ENCODE results near the gene GPR42. TPM values are rescaled to one million over a fixed set of nuclear protein-coding genes. Genes with fewer than 3 reads are reported as not detected.

The GPR42 gene
- total and polyA plus RNA-seq, 7 donors: not detected

GRCh38 chr19:35344511-35345031 is 26.3 kb upstream of the GPR42 start:
- peaks cover 0 to 22% (median 4%) of the 10 kb centered on the region in 3 donors for H3K27me3 ChIP-seq (ENCODE audit: insufficient read depth in 3 of 3, low read length in 2 of 3)
- H3K36me3 ChIP-seq (ENCODE audit: insufficient read depth in 1 of 2, low read depth in 1 of 2): no peaks in the 10 kb centered on the region
- no peak overlapping the region for H3K27ac ChIP-seq
- no peak for TF ChIP-seq CTCF (IDR thresholded peaks at IDR 0.05)
- 65 to 71% (median 69%) methylated on average over 17 of the region's 17 CpGs for WGBS, 3 donors
- no peaks in the 10 kb centered on the region for H3K4me1 ChIP-seq
- intact Hi-C loops (cut with DNase I): no loop called here
- H3K9me3 ChIP-seq: no peaks in the 10 kb centered on the region
- DNase-seq (no peak), ATAC-seq (no peak)
- no peak overlapping the region for H3K4me3 ChIP-seq

- peaks cover 0 to 28% (median 4%) of the 10 kb centered on the region in 3 donors for H3K27me3 ChIP-seq (ENCODE audit: insufficient read depth in 3 of 3, low read length in 2 of 3)
- H3K27ac ChIP-seq: no peak overlapping the region
- no peaks in the 10 kb centered on the region for H3K9me3 ChIP-seq
- no peak for TF ChIP-seq CTCF (IDR thresholded peaks at IDR 0.05)
- intact Hi-C loops (cut with DNase I): no loop called here
- H3K4me1 ChIP-seq: no peaks in the 10 kb centered on the region
- ATAC-seq: no peak
- H3K4me3 ChIP-seq: no peak overlapping the region
- DNase-seq: no peak
- no peaks in the 10 kb centered on the region for H3K36me3 ChIP-seq (ENCODE audit: insufficient read depth in 1 of 2, low read depth in 1 of 2)
- 68 to 76% (median 73%) methylated on average over 11 of the region's 11 CpGs for WGBS, 3 donors
Measured at GRCh38 chr19:35345671-35346111, 25.2 kb upstream of the GPR42 start.

GRCh38 chr19:35346193-35347052 is 24.4 kb upstream of the GPR42 start:
- no peak for TF ChIP-seq CTCF (IDR thresholded peaks at IDR 0.05)
- no peak for DNase-seq
- WGBS, 3 donors: 61 to 69% (median 64%) methylated on average over 27 to 28 of the region's 28 CpGs
- H3K4me1 ChIP-seq: no peaks in the 10 kb centered on the region
- no peaks in the 10 kb centered on the region for H3K36me3 ChIP-seq (ENCODE audit: insufficient read depth in 1 of 2, low read depth in 1 of 2)
- no peak for ATAC-seq
- H3K27ac ChIP-seq: no peak overlapping the region
- no peak overlapping the region for H3K4me3 ChIP-seq
- intact Hi-C loops (cut with DNase I): no loop called here
- H3K27me3 ChIP-seq (ENCODE audit: insufficient read depth in 3 of 3, low read length in 2 of 3): peaks cover 0 to 33% (median 4%) of the 10 kb centered on the region in 3 donors
- H3K9me3 ChIP-seq: no peaks in the 10 kb centered on the region

- no peak for DNase-seq
- Histone ChIP-seq H3K36me3 (ENCODE audit: insufficient read depth in 1 of 2, low read depth in 1 of 2) (no peaks in the 10 kb centered on the region), H3K27me3 (ENCODE audit: insufficient read depth in 3 of 3, low read length in 2 of 3) (peaks cover 0 to 41% (median 4%) of the 10 kb centered on the region in 3 donors), H3K4me3 (no peak within 1 kb of the TSS), H3K27ac (no peak within 1 kb of the TSS), H3K4me1 (no peaks in the 10 kb centered on the region), H3K9me3 (no peaks in the 10 kb centered on the region)
- no peak for TF ChIP-seq CTCF (IDR thresholded peaks at IDR 0.05)
- ATAC-seq: no peak
- 58 to 69% (median 59%) methylated on average over 18 of the region's 18 CpGs for WGBS, 3 donors
- intact Hi-C loops (cut with DNase I): no loop called here
Measured at GRCh38 chr19:35347171-35347929, 23.5 kb upstream of the GPR42 start, which contains the start of gene FFAR1. Gene FFAR1, plus strand, starts transcription at chr19:35347902. Its CDS starts 3,650 bp downstream, at chr19:35351552.
